Inferior parietal cortex (tissue), 1 donor: ENCODE data around the gene EVC.

Experiments used
- DNase-seq: peaks from one replicate; pipeline ENCODE4 v3.0.0-alpha.2; 2016; ENCODE audit errors: extremely low spot score

Gene EVC

GRCh38 chr4:5730993-5731990, 20.3 kb downstream of the EVC start:
- DNase-seq: no peak

- DNase-seq: no peak
These were observed 21.2 kb downstream of the EVC start for GRCh38 chr4:5732158-5732557.

GRCh38 chr4:5734853-5735252, 23.9 kb downstream of the EVC start:
- DNase-seq: no peak

- DNase-seq: no peak
These were observed 24.5 kb downstream of the EVC start for GRCh38 chr4:5735463-5735862.

GRCh38 chr4:5738061-5738460, 27.1 kb downstream of the EVC start:
- no peak for DNase-seq

GRCh38 chr4:5742388-5742787, 31.4 kb downstream of the EVC start:
- no peak for DNase-seq

GRCh38 chr4:5742968-5743367, 32.0 kb downstream of the EVC start:
- no peak for DNase-seq

GRCh38 chr4:5746250-5746649, 35.2 kb downstream of the EVC start:
- no peak for DNase-seq

GRCh38 chr4:5746829-5747737, 36.1 kb downstream of the EVC start:
- DNase-seq: no peak

GRCh38 chr4:5747738-5748375, 36.9 kb downstream of the EVC start:
- no peak for DNase-seq

GRCh38 chr4:5749568-5749967, 38.6 kb downstream of the EVC start:
- DNase-seq: no peak

- no peak for DNase-seq
These were observed 39.3 kb downstream of the EVC start for GRCh38 chr4:5750052-5750945.

- DNase-seq: no peak
These were observed 40.1 kb downstream of the EVC start for GRCh38 chr4:5750946-5751665.

GRCh38 chr4:5751666-5752375, 40.8 kb downstream of the EVC start:
- DNase-seq: no peak

GRCh38 chr4:5752376-5753184, 41.6 kb downstream of the EVC start:
- DNase-seq: no peak

GRCh38 chr4:5753366-5753765, 42.4 kb downstream of the EVC start:
- no peak for DNase-seq

GRCh38 chr4:5753766-5754528, 42.9 kb downstream of the EVC start:
- no peak for DNase-seq

GRCh38 chr4:5754529-5754881, 43.5 kb downstream of the EVC start:
- DNase-seq: no peak
